ENCODE results near the gene DNAAF1.
"Not testable (repeated sequence)": the region's sequence is repeated elsewhere in the genome, so short reads cannot be mapped to it uniquely, and the experiment has no call there.

DNAAF1 gene

GRCh38 chr16:84184775-84185174 lies 39.7 kb downstream of the DNAAF1 start:
- DNase-seq (ENCODE audit: low spot score), result no peak

GRCh38 chr16:84186685-84187437 lies 41.8 kb downstream of the DNAAF1 start, which contains the start of gene TAF1C:
TSS of gene TAF1C (minus strand) at chr16:84187057. CDS start at chr16:84184988, 2,069 bp downstream.
- peak; percentile 96 for DNase-seq (ENCODE audit: low spot score)

- no peak for DNase-seq (ENCODE audit: low spot score)
Observed at GRCh38 chr16:84190731-84191388, 45.8 kb downstream of the DNAAF1 start, which contains the start of gene ADAD2. TSS of gene ADAD2 (plus strand) at chr16:84191157. CDS start at chr16:84191231, 74 bp downstream.

GRCh38 chr16:84191466-84191865 lies 46.4 kb downstream of the DNAAF1 start:
- no peak for DNase-seq (ENCODE audit: low spot score)

GRCh38 chr16:84193480-84193879 lies 48.4 kb downstream of the DNAAF1 start:
- no peak for DNase-seq (ENCODE audit: low spot score)

- no peak for DNase-seq (ENCODE audit: low spot score)
Observed at GRCh38 chr16:84194018-84194417, 48.9 kb downstream of the DNAAF1 start.

GRCh38 chr16:84194470-84195200 lies 49.5 kb downstream of the DNAAF1 start:
- DNase-seq (ENCODE audit: low spot score), result no peak

GRCh38 chr16:84195201-84196093 lies 50.3 kb downstream of the DNAAF1 start:
- no peak for DNase-seq (ENCODE audit: low spot score)

- no peak for DNase-seq (ENCODE audit: low spot score)
Observed at GRCh38 chr16:84196101-84196500, 51.0 kb downstream of the DNAAF1 start.

- DNase-seq (ENCODE audit: low spot score), result no peak
Observed at GRCh38 chr16:84196727-84197394, 51.8 kb downstream of the DNAAF1 start.

- DNase-seq (ENCODE audit: low spot score), result no peak
Observed at GRCh38 chr16:84197466-84198128, 52.5 kb downstream of the DNAAF1 start.

GRCh38 chr16:84198401-84198800 lies 53.3 kb downstream of the DNAAF1 start:
- peak; percentile 88 for DNase-seq (ENCODE audit: low spot score)

- DNase-seq (ENCODE audit: low spot score), result no peak
Observed at GRCh38 chr16:84199097-84199496, 54.0 kb downstream of the DNAAF1 start.

- DNase-seq (ENCODE audit: low spot score), result no peak
Observed at GRCh38 chr16:84199861-84200260, 54.8 kb downstream of the DNAAF1 start.

GRCh38 chr16:84204551-84204950 lies 59.4 kb downstream of the DNAAF1 start:
- not testable (repeated sequence) for DNase-seq (ENCODE audit: low spot score)

- peak; percentile 56 for DNase-seq (ENCODE audit: low spot score)
Observed at GRCh38 chr16:84205123-84205522, 60.0 kb downstream of the DNAAF1 start.

GRCh38 chr16:84205976-84206691 lies 61.0 kb downstream of the DNAAF1 start:
- no peak for DNase-seq (ENCODE audit: low spot score)

- DNase-seq (ENCODE audit: low spot score), result no peak
Observed at GRCh38 chr16:84207251-84207650, 62.1 kb downstream of the DNAAF1 start.

- DNase-seq (ENCODE audit: low spot score), result no peak
Observed at GRCh38 chr16:84207879-84208278, 62.8 kb downstream of the DNAAF1 start.

- DNase-seq (ENCODE audit: low spot score), result no peak
Observed at GRCh38 chr16:84209989-84210388, 64.9 kb downstream of the DNAAF1 start.
